HL-60 (cell line): ENCODE data around the gene TBC1D20.

Source experiments
- GABPA ChIP-seq: IDR thresholded peaks from 2 replicates; pipeline ENCODE4 v1.6.1; 2012; ENCODE audit warnings: low read depth
- POLR2AphosphoS5 ChIP-seq: IDR thresholded peaks from 2 replicates; pipeline ENCODE4 v1.6.1; 2012; ENCODE audit warnings: low read depth
- REST ChIP-seq: IDR thresholded peaks from 2 replicates; pipeline ENCODE4 v1.6.1; 2012; ENCODE audit warnings: low read depth; ENCODE audit not compliant: insufficient replicate concordance
- TF ChIP-seq, protein P1 (sequence below): IDR thresholded peaks from one replicate; pipeline ENCODE4 v1.5.1; 2011; ENCODE audit warnings: low read length, control low read depth, inconsistent platforms; ENCODE audit not compliant: insufficient read depth

DNA sequence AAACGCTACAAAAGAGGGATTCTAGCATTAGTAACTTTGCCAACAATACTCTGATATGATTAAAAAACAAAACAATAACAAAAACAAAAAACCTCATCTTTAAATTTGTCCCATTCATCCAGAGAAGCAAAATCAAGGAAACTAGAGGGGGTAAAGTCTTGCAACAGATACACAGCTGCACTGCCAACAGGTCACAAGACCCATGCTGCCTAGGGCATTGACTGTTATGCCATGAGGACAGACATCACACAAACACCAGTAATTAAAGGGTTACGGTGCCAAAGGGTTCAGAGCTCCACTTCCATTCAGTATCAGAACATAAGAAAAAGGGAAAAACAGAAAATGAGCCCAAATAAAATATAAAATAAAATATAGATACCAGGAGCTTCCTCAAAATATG is 1.6 kb downstream of the TBC1D20 start:
- no peak for TF ChIP-seq POLR2AphosphoS5
- TF ChIP-seq, protein P1, sequence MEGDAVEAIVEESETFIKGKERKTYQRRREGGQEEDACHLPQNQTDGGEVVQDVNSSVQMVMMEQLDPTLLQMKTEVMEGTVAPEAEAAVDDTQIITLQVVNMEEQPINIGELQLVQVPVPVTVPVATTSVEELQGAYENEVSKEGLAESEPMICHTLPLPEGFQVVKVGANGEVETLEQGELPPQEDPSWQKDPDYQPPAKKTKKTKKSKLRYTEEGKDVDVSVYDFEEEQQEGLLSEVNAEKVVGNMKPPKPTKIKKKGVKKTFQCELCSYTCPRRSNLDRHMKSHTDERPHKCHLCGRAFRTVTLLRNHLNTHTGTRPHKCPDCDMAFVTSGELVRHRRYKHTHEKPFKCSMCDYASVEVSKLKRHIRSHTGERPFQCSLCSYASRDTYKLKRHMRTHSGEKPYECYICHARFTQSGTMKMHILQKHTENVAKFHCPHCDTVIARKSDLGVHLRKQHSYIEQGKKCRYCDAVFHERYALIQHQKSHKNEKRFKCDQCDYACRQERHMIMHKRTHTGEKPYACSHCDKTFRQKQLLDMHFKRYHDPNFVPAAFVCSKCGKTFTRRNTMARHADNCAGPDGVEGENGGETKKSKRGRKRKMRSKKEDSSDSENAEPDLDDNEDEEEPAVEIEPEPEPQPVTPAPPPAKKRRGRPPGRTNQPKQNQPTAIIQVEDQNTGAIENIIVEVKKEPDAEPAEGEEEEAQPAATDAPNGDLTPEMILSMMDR = no peak
- no peak for TF ChIP-seq REST
- TF ChIP-seq GABPA = no peak
